Hepatocyte (in vitro differentiated cells): ENCODE results near the gene GATC.

Experiments used
- CTCF ChIP-seq: fragments of 200-600 bp; sonication (generic); IDR thresholded peaks from 2 replicates; pipeline ENCODE4 v1.5.1; 2016; ENCODE audit warnings: antibody characterized with exemption, mild to moderate bottlenecking; ENCODE audit not compliant: poor library complexity
- EZH2 ChIP-seq: fragments of 200-600 bp; sonication (generic); IDR thresholded peaks from 2 replicates; pipeline ENCODE4 v1.6.1; 2016; ENCODE audit warnings: antibody characterized with exemption, mild to moderate bottlenecking, borderline replicate concordance
- EZH2phosphoT487 ChIP-seq: fragments of 200-600 bp; sonication (generic); IDR thresholded peaks from one replicate; pipeline ENCODE4 v1.6.1; 2018; ENCODE audit warnings: antibody characterized with exemption, mild to moderate bottlenecking, low read depth, moderate library complexity; ENCODE audit not compliant: unreplicated experiment, severe bottlenecking

- TF ChIP-seq CTCF (no peak), EZH2 (no peak), EZH2phosphoT487 (no peak)
Observed at GRCh38 chr12:120489018-120489417, 42.8 kb downstream of the GATC start.
